WTC11 (cell line): ENCODE measurements around the gene CALCA.

Source experiments
- CTCF ChIP-seq: fragments of 200-600 bp; IDR thresholded peaks from 2 replicates; pipeline ENCODE4 v1.8.0; 2022; ENCODE audit warnings: antibody characterized with exemption
- E2F1 ChIP-seq: sonication (generic); formaldehyde crosslinking; IDR thresholded peaks from 2 replicates; pipeline ENCODE4 v1.8.0; 2022; ENCODE audit warnings: mild to moderate bottlenecking, missing genetic modification reagents
- E2F4 ChIP-seq: sonication (generic); formaldehyde crosslinking; IDR thresholded peaks from 2 replicates; pipeline ENCODE4 v1.8.1; 2022; ENCODE audit warnings: low read depth, mild to moderate bottlenecking, moderate library complexity, missing genetic modification reagents, borderline replicate concordance
- EMX1 ChIP-seq: fragments of 250-450 bp; sonication (Bioruptor Pico); IDR thresholded peaks from 2 replicates; pipeline ENCODE4 v1.8.0; 2021; ENCODE audit warnings: mild to moderate bottlenecking
- NFATC4 ChIP-seq: fragments of 250-450 bp; sonication (Bioruptor Pico); IDR thresholded peaks from 2 replicates; pipeline ENCODE4 v1.9.0; 2021; ENCODE audit warnings: mild to moderate bottlenecking
- ZMAT4 ChIP-seq: fragments of 250-450 bp; sonication (Bioruptor Pico); IDR thresholded peaks from 2 replicates; pipeline ENCODE4 v1.9.0; 2021; ENCODE audit warnings: mild to moderate bottlenecking
- ZNF121 ChIP-seq: sonication (generic); formaldehyde crosslinking; IDR thresholded peaks from 2 replicates; pipeline ENCODE4 v1.8.0; 2023; ENCODE audit warnings: missing genetic modification reagents
- ZNF423 ChIP-seq: fragments of 250-450 bp; sonication (Bioruptor Pico); IDR thresholded peaks from 2 replicates; pipeline ENCODE4 v2.1.2; 2022; ENCODE audit warnings: mild to moderate bottlenecking, moderate library complexity
- TF ChIP-seq, protein P1 (sequence below): sonication (generic); formaldehyde crosslinking; IDR thresholded peaks from 2 replicates; pipeline ENCODE4 v1.8.1; 2022; ENCODE audit warnings: missing genetic modification reagents, borderline replicate concordance
- TF ChIP-seq, protein P2 (sequence below): sonication (generic); formaldehyde crosslinking; IDR thresholded peaks from 2 replicates; pipeline ENCODE4 v1.8.1; 2023; ENCODE audit warnings: mild to moderate bottlenecking, missing genetic modification reagents, moderate library complexity

- TF ChIP-seq CTCF (no peak), ZMAT4 (no peak), NFATC4 (CRISPR knock-in tag) (no peak), EMX1 (CRISPR knock-in tag) (no peak), ZNF121 (CRISPR knock-in tag) (no peak), E2F4 (no peak), E2F1 (CRISPR knock-in tag) (no peak), ZNF423 (CRISPR knock-in tag) (no peak)
- TF ChIP-seq, protein P1, sequence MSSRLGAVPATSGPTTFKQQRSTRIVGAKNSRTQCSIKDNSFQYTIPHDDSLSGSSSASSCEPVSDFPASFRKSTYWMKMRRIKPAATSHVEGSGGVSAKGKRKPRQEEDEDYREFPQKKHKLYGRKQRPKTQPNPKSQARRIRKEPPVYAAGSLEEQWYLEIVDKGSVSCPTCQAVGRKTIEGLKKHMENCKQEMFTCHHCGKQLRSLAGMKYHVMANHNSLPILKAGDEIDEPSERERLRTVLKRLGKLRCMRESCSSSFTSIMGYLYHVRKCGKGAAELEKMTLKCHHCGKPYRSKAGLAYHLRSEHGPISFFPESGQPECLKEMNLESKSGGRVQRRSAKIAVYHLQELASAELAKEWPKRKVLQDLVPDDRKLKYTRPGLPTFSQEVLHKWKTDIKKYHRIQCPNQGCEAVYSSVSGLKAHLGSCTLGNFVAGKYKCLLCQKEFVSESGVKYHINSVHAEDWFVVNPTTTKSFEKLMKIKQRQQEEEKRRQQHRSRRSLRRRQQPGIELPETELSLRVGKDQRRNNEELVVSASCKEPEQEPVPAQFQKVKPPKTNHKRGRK (CRISPR knock-in tag) = no peak
- TF ChIP-seq, protein P2, sequence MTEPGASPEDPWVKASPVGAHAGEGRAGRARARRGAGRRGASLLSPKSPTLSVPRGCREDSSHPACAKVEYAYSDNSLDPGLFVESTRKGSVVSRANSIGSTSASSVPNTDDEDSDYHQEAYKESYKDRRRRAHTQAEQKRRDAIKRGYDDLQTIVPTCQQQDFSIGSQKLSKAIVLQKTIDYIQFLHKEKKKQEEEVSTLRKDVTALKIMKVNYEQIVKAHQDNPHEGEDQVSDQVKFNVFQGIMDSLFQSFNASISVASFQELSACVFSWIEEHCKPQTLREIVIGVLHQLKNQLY = no peak
Observed at GRCh38 chr11:14938936-14939335, 33.2 kb downstream of the CALCA start.
